ENCODE measurements around the gene DBNDD2.

- TF ChIP-seq CTCF (IDR thresholded peaks at IDR 0.05) (no peak), POLR2A (IDR thresholded peaks at IDR 0.05) (no peak)
These were observed 20.8 kb upstream of the DBNDD2 start for GRCh38 chr20:45387274-45387673.

Measured in heart left ventricle (tissue), 13 donors.